Kidney capillary endothelial cell (primary cell): ENCODE results near the gene FXR1.
"Not testable (repeated sequence)": the region's sequence is repeated elsewhere in the genome, so short reads cannot be mapped to it uniquely, and the experiment has no call there.

Experiments
- DNase-seq: peaks from one replicate; pipeline ENCODE4 v3.0.0-alpha.2; 2018; ENCODE audit warnings: low spot score

Gene FXR1

GRCh38 chr3:180912304-180913296 lies at the start of gene FXR1:
FXR1 (plus strand) TSS chr3:180912670; CDS start chr3:180912686, 16 bp downstream.
- DNase-seq = peak; percentile 84

DNA sequence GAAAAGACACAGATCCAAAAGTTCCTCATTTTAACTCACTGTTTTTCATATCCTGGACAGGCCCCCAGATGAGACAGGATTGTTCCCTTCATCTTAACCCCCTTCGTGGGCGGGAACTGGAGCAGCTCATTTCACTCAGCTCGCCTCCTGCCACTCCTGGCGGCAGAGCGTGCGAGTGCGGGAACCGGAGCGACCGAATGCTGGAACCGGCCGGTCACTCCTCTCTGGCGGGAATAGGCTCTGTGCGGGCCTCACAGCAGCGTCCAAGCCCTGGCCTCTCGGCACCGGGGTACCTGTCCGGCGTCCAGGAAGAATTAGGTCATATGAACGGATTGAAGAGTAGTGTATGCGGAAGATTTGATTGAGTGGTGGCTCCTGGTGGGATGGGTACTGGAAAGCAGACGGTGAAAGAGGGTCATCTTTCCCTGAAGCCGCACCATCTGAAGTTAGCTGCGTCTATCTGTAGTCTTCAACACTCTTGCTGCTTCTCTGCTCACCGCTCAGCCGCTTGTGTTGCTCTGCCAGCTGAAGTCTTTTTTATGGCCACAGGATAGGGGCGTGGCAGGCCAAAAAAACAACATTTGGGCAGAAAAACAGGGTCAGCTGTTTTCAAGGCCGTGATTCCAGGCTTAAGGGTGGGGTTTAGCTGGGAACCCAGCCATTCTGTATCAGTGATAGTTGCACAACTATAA lies 42.3 kb upstream of the FXR1 start:
- DNase-seq = no peak

DNA sequence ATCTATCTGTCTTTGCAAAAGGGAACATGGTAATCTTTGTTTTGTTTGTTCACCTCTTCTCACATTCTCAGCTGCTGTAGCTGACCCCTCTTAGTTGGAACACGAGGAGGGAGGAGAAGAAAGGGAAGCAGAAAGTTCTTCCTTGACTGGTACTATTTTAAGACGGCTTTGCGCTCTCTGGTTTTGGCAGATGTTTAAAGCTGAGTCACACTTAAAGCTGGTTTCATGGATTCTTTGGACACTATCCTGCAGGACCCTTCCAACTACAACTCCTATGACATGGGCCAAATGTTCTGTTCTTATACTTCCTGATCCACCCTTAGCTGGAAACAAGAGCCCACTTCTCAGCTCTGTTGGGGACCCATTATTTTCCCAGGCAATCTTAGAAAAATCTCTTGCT lies 40.6 kb upstream of the FXR1 start:
- DNase-seq = no peak

GRCh38 chr3:180872430-180872829 lies 40.0 kb upstream of the FXR1 start:
- not testable (repeated sequence) for DNase-seq

- DNase-seq = no peak
These were observed 37.3 kb upstream of the FXR1 start for GRCh38 chr3:180875124-180875698.

DNA sequence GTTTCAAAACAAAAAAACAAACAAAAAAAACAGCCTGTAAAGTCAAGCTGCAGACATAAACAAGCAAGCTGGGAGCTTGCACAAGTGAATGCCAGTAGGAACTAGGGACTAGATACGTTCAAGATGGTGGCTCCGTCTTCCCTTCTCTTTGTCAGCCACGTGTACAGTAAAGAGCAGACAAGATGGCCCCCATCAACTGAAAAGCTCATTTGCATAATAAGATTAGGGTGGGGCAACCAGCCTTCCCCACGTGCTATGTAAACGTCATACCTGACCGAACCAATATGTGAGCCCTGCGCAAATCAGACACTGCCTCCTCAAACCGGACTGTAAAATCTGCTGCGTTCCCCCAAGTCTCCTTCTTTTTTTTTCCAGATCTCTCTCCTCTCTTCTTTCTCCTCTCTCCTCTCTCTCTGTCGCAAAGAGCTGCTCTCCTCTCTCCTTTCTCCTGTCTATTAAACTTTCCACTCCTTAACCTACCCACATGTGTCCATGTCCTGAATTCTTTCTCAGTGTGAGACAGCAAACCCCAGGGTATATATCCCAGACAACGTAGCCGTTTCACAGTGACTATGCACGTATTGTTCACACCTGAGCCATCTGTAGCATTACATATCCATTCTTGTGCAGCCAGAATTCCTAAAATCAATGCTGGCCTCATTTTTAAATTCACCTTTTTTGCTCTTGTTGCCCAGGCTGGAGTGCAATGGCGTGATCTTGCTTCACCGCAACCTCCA lies 31.2 kb upstream of the FXR1 start:
- DNase-seq = no peak

GRCh38 chr3:180882115-180882514 lies 30.4 kb upstream of the FXR1 start:
- no peak for DNase-seq

DNA sequence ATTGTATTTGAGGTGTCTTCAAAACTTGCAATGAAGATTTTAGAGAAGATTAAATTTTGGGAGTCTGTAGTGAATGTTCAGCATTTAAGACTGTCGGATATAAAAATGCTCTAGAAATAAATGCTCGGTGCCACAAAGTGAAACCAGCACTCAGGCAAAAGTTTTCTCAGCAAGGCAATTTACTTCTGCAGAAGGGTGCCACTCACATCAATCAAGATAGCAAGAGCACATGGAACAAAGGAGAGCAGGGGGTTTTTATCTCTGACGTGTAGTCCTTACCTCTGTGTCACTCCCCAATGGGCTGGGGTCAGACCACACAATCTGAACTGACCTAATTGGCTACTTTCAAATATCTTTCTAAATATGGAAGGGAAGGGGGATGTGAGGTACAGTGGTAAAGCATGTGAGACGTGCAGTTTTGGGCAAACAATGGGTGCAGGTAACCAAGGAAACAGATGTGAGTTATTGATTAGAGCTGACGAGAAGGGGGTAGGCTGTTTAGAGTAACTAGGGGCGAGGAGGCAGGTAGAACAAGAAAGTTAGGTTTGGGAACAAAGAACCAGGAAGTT lies 23.4 kb upstream of the FXR1 start:
- DNase-seq = no peak

- DNase-seq = no peak
These were observed 13.9 kb upstream of the FXR1 start for GRCh38 chr3:180898572-180898971.

GRCh38 chr3:180909369-180910127 lies 2.9 kb upstream of the FXR1 start:
- DNase-seq = no peak

GRCh38 chr3:180910823-180911222 lies 1.6 kb upstream of the FXR1 start:
- no peak for DNase-seq

DNA sequence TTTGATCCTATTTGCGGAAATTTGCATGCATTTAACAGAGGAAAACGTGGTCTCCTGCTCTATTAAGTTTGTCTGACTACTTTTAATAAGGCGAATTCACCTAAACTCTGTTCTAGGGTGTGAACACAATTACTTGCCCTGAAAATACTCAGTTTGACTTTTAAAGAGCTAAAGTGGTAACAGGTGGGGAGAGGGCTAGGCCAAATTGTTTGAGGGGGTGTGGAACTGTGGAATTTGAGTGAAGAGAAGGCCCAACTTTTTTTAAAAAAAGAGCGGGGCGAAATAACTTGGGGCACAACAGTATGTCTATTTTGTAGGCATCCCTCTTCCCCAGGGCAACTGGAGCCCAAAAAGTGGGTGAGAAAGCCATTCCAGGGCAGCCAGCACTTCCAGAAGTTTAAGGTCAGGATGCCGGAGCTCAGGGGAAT lies 580 bp upstream of the FXR1 start:
- DNase-seq = no peak

GRCh38 chr3:180913581-180914404 lies 1.3 kb downstream of the FXR1 start:
- DNase-seq = no peak

DNA sequence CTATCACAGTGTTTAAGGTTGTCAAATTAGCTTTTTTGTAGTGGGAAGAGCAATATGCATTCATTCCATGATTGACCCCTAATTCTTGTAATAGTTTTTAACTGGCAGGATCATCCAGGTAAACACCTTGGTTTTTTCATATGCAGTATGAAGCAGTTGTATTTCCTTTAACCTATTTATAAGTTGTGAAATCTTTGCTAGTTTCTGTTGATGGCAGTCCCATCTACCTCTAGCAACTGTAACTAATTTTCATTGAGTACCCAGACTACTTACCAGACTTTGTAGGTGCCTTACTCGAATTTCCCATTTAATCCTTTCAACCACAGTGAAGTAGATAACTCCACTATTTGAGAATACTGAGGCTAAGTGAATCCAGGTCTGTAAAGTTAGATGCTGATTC lies 6.1 kb downstream of the FXR1 start:
- no peak for DNase-seq

DNA sequence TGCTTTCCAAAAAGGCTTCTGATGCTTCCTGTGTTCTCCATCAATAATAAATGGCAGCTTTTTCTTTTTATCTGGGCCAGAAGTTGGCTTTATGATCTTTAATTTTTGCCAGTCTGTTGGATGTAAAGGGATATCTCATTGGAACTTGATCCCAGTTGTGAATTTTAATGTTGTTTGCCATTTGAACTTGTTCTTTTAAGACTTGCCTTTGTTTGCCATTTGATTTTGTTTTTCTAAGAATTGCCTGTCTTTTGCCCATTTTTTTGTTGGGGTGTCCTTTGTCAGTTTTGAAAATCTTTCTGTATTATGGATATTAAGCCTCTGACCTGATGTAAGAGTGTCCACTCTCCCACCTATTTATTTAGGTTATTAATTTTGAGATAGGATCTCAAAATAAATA lies 9.8 kb downstream of the FXR1 start:
- no peak for DNase-seq

- DNase-seq = no peak
These were observed 11.1 kb downstream of the FXR1 start for GRCh38 chr3:180923561-180923960.

DNA sequence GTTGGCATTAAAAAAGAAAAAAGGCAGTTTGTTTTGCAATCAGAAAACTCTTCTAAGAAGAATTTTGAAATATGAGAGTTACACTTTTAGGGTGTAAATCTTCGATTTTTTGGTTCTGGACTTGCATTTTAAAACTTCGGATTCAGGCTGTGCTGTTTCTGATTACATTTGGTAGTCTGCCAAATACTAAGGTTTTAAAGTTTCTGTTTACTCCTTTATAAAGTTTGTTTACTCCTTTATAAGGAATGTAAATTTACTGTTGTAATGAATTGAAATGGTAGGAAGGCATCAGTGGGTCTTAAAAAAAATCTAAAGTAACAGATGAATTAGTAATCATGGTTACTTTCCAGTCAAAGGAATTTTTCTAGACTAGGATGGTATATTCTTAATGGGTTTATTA lies 14.1 kb downstream of the FXR1 start:
- no peak for DNase-seq

DNA sequence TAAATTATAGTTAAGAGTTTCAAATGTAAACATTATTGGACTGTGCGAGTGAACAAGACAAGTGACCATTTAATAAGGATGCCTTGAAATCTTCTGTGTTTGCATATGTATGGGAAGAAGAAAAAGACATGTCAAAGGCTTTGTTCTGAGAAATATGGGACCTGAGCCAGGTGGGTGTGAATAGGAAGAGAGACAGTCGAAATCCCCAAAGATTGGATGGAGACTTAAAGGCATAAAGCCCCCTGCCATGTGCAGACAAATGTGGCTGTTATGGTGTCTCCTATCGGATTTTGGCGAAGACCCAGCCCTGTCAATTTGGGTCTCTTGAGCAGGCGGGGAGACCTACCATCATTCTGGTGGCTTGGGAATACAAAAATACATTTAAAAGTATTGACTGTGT lies 16.9 kb downstream of the FXR1 start:
- DNase-seq = no peak

DNA sequence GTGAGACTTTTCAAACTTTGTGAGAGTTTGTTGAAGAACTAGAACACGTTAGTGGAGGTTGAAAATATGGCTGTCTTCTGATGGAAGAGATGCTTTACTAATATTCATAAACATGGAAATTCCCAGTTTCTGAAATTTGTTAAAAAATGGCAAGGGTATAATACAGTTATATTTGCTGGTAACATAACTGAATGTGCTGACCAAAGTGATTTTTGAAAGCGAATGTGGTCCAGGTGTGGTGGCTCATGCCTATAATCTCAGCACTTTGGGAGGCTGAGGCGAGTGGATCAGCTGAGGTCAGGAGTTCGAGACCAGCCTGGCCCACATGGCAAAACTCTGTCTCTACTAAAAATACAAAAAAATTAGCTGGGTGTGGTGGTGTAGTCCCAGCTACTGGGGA lies 18.1 kb downstream of the FXR1 start:
- DNase-seq = no peak

GRCh38 chr3:180932819-180933218 lies 20.3 kb downstream of the FXR1 start:
- DNase-seq = no peak
